Right lobe of liver (tissue), 6 donors: ENCODE results near the gene ANKS1B. TPM values are rescaled to one million over a fixed set of nuclear protein-coding genes. Genes with fewer than 3 reads are reported as not detected.

Experiments
- ATAC-seq, 4 donors: fragments of 200-7000 bp; cut with Tn5 transposase; one replicate each; pipeline ENCODE4 v1.9.1; 2020; ENCODE audit warnings: mild to moderate bottlenecking in 4 of 4, moderate library complexity in 4 of 4
- DNase-seq, 3 donors: peaks; one replicate each; pipeline ENCODE4 v3.0.0-alpha.2; 2020
- H3K27ac ChIP-seq, 3 donors: fragments of 200-600 bp; one replicate each; pipeline ENCODE4 v1.8.0; 2022
- H3K27me3 ChIP-seq, 2 donors: fragments of 200-600 bp; one replicate each; pipeline ENCODE4 v1.8.0; 2022
- H3K36me3 ChIP-seq, 4 donors: fragments of 200-600 bp; sonication (generic) in 1 of 4; one replicate each; pipeline versions ENCODE4 v1.5.1 to v1.8.0; 2017 to 2022; ENCODE audit warnings: control low read depth in 1 of 4
- H3K4me1 ChIP-seq, 4 donors: fragments of 200-600 bp; sonication (generic) in 1 of 4; one replicate each; pipeline versions ENCODE4 v1.5.1 to v1.8.0; 2017 to 2022; ENCODE audit warnings: control low read depth in 1 of 4
- H3K4me3 ChIP-seq, 3 donors: fragments of 200-600 bp; one replicate each; pipeline ENCODE4 v1.8.0; 2022
- H3K9me3 ChIP-seq, 4 donors: fragments of 200-600 bp; sonication (generic) in 1 of 4; one replicate each; pipeline versions ENCODE4 v1.5.1 to v1.8.0; 2017 to 2022; ENCODE audit warnings: control low read depth in 1 of 4
- POLR2A ChIP-seq: fragments of 450-650 bp; IDR thresholded peaks from one replicate; pipeline ENCODE4 v1.6.1; 2017; ENCODE audit warnings: antibody characterized with exemption, mild to moderate bottlenecking
- WGBS: methylation state at CpG from one replicate; pipeline ENCODE4 v1.1.6; 2018; ENCODE audit warnings: low coverage, low lambda C conversion rate; ENCODE audit not compliant: insufficient coverage; ENCODE audit errors: missing lambda C conversion rate; 5-methylcytosine and 5-hydroxymethylcytosine counted together
- intact Hi-C, 2 donors: fragments of 100-400 bp; cut with DNase I; formaldehyde crosslinking; loops; one replicate each; pipeline versions ENCODE4 v1.11.2 to v1.14.1; 2022
- total RNA-seq, 6 experiments: library from RNA; depleted of rRNA in 2 of 6; stranded (reverse); fragments of >200 nt in 2 of 6; fragmentation: NEBNext Ultra II Directional in 3 of 6; extraction: Animal tissue kit (Norgen Biotek cat#: 25700) in 3 of 6; gene quantifications; one replicate each; pipeline versions ENCODE4 v1.1.0 to v1.2.4, GENCODE V29; 2016 to 2023
- TF ChIP-seq, protein P1 (sequence below), 4 donors: fragments of 200-600 bp in 3 of 4; fragments of 450-650 bp in 1 of 4; IDR thresholded peaks; one replicate each; pipeline versions ENCODE4 v1.5.1 to v1.8.0; 2016 to 2022; ENCODE audit warnings: antibody characterized with exemption in 4 of 4, mild to moderate bottlenecking in 2 of 4
- donor health status: DM: no; HTN: yes; CAD: no.
- donor health status: DM: no; HTN: no; CAD: no.
- donor health status: DM: no; HTN: no; CAD: no.
- donor health status: DM: no; HTN: yes; CAD: no.
- donor health status: DM: no; HTN: yes; CAD: no.

Gene ANKS1B
- total RNA-seq, 6 experiments from 2014 or later, result 0.17 to 1.9 (median 0.44) TPM; not detected in 1

DNA sequence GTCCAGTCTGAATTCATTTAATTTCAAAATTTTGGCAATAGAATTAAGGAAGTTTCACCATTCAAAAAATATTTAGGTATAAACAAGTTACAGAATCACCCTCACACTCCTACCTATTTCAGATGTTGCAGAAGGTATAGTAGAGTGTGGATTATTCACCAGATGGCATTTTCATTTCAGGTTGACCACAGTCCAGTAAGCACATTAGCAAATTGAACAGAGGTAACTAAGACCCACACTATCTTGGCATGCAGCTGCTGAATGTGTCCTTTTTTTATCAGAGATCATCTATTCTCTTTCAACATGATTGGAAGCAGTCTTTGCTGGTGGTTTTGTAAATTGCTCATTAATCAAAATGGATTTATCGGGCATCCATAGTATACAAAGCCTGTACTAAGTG lies 488.9 kb downstream of the ANKS1B start:
- ATAC-seq (no peak), DNase-seq (no peak)
- Histone ChIP-seq H3K27me3 (no peaks in the 10 kb centered on the region), H3K4me1 (no peaks in the 10 kb centered on the region), H3K9me3 (no peaks in the 10 kb centered on the region), H3K27ac (no peak overlapping the region), H3K36me3 (no peaks in the 10 kb centered on the region), H3K4me3 (no peak overlapping the region)
- intact Hi-C loops, result no loop called here
- WGBS, result 71% methylated on average over 1 of the region's 1 CpG
- TF ChIP-seq POLR2A, result no peak
- TF ChIP-seq, protein P1, sequence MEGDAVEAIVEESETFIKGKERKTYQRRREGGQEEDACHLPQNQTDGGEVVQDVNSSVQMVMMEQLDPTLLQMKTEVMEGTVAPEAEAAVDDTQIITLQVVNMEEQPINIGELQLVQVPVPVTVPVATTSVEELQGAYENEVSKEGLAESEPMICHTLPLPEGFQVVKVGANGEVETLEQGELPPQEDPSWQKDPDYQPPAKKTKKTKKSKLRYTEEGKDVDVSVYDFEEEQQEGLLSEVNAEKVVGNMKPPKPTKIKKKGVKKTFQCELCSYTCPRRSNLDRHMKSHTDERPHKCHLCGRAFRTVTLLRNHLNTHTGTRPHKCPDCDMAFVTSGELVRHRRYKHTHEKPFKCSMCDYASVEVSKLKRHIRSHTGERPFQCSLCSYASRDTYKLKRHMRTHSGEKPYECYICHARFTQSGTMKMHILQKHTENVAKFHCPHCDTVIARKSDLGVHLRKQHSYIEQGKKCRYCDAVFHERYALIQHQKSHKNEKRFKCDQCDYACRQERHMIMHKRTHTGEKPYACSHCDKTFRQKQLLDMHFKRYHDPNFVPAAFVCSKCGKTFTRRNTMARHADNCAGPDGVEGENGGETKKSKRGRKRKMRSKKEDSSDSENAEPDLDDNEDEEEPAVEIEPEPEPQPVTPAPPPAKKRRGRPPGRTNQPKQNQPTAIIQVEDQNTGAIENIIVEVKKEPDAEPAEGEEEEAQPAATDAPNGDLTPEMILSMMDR (IDR thresholded peaks at IDR 0.05), result no peak

DNA sequence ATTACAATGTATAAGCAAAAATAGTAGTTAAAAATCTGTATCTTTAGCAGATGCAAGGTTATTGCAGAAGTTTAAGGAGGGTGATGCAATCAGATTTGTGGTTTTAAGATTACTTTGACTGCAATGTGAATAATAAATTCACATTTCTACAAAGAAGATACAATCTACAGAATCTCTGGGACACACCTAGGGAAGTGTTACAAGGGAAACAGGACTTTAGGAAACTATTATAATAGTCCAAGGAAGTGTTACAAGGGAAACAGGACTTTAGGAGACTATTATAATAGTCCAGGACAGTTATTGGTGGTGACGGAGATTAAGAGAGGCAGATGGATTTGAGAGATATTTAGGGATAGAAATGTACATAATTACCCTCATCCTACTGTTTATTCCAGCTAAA lies 491.5 kb downstream of the ANKS1B start:
- H3K9me3 ChIP-seq, result no peaks in the 10 kb centered on the region
- H3K4me3 ChIP-seq, result no peak overlapping the region
- ATAC-seq (no peak), DNase-seq (no peak)
- H3K36me3 ChIP-seq, result no peaks in the 10 kb centered on the region
- TF ChIP-seq, protein P1 (IDR thresholded peaks at IDR 0.05), result no peak
- no peak for TF ChIP-seq POLR2A
- H3K27ac ChIP-seq, result no peak overlapping the region
- no peaks in the 10 kb centered on the region for H3K4me1 ChIP-seq
- intact Hi-C loops, result no loop called here
- no peaks in the 10 kb centered on the region for H3K27me3 ChIP-seq
- WGBS, result 35% methylated on average over 1 of the region's 1 CpG

DNA sequence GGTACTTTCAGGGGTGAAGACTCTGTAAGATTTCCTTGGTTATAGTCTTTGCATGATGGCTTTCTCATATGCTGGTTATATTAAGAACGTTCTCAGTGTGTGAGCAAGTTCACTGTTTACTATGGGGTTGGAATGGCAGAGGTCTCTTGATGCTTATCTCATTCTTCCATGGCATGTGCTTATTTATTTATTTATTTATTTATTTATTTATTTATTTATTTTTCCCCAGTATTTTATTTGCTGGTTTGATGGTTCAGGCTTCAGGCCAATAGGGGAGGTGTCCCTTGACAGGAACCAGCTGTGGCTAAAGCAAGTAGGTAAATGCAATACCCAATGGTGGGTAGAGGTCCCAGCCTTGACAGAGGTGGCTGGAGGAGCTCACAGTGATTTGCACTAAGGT lies 498.5 kb downstream of the ANKS1B start:
- no peak for ATAC-seq
- 57% methylated on average over 1 of the region's 1 CpG for WGBS
- intact Hi-C loops, result no loop called here

DNA sequence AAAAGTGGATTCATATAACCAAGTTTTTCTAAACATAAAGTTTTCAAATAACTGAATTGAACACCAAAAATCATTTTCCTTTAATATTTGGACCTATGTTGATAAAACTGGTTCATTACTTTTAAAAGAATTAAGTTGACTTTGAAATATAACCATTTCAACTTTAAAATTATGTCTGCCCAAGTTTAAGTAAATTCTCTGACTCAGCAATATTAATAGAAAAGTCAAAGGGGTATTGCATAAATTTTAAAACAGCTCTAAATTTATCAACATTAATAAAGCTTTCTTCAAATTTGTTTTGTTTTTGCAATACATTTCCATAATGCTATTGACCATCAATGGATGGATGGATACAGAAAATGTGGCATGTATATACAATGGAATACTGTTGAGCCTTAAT lies 505.6 kb downstream of the ANKS1B start:
- DNase-seq (no peak), ATAC-seq (no peak)
- Histone ChIP-seq H3K4me3 (no peak overlapping the region), H3K27ac (no peak overlapping the region), H3K36me3 (no peaks in the 10 kb centered on the region), H3K27me3 (no peaks in the 10 kb centered on the region), H3K4me1 (no peaks in the 10 kb centered on the region), H3K9me3 (no peaks in the 10 kb centered on the region)
- TF ChIP-seq, protein P1 (IDR thresholded peaks at IDR 0.05), result no peak
- TF ChIP-seq POLR2A, result no peak
- intact Hi-C loops, result no loop called here

More for the DNA sequence above, 498.5 kb downstream of the ANKS1B start:
- H3K9me3 ChIP-seq, result no peaks in the 10 kb centered on the region
- H3K27me3 ChIP-seq, result no peaks in the 10 kb centered on the region
- no peaks in the 10 kb centered on the region for H3K36me3 ChIP-seq
- H3K27ac ChIP-seq, result no peak overlapping the region
- no peak for DNase-seq
- H3K4me1 ChIP-seq, result no peaks in the 10 kb centered on the region
- TF ChIP-seq, protein P1 (IDR thresholded peaks at IDR 0.05), result no peak
- no peak for TF ChIP-seq POLR2A
- H3K4me3 ChIP-seq, result no peak overlapping the region

DNA sequence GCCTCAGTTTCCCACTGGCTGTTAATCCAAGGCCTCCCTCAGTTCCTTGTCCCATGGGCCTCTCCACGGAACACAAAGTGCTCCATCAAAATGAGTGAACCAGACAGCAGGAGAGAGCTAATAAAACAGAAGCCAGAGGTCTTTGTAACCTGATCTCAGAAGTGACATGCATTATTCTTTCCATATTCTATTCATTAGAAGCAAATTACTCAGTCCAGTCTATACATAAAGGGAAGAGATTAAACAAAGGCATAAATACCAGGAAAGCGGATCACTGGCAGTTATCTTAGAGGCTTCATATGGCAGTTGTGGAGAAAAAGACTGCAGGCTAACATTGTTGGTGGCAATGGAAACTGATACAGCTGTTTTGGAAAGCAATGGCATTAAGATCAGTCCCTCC lies 507.8 kb downstream of the ANKS1B start:
- WGBS, result 69% methylated on average over 2 of the region's 2 CpGs
- no peaks in the 10 kb centered on the region for H3K36me3 ChIP-seq
- ATAC-seq (no peak), DNase-seq (no peak)
- no peak overlapping the region for H3K27ac ChIP-seq
- intact Hi-C loops, result no loop called here
- TF ChIP-seq POLR2A, result no peak
- TF ChIP-seq, protein P1 (IDR thresholded peaks at IDR 0.05), result no peak
- H3K9me3 ChIP-seq, result no peaks in the 10 kb centered on the region
- H3K27me3 ChIP-seq, result no peaks in the 10 kb centered on the region
- H3K4me1 ChIP-seq, result no peaks in the 10 kb centered on the region
- H3K4me3 ChIP-seq, result no peak overlapping the region
